Measurements from ENCODE around the gene OSBPL6.

- no peak for TF ChIP-seq CTCF (IDR thresholded peaks at IDR 0.05 in 8 of 11, conservative IDR thresholded peaks at IDR 0.05 in 3 of 11)
- TF ChIP-seq POLR2AphosphoS5 (IDR thresholded peaks at IDR 0.05) = no peak
- TF ChIP-seq POLR2A (IDR thresholded peaks at IDR 0.05) = no peak
These were observed 107.4 kb downstream of the OSBPL6 start for GRCh38 chr2:178301649-178302238.
